Liver (tissue), 9 donors: Measurements from ENCODE around the gene GIMAP8. TPM values are rescaled to one million over a fixed set of nuclear protein-coding genes. Genes with fewer than 3 reads are reported as not detected.

Source experiments
- DNase-seq: peaks from one replicate; pipeline ENCODE4 v3.0.0-alpha.2; 2017; ENCODE audit warnings: low spot score
- H3K27ac ChIP-seq, 2 donors: one replicate each; pipeline ENCODE4 v1.7.0; 2013; ENCODE audit warnings: inconsistent platforms in 2 of 2, low read length in 2 of 2, control low read depth in 1 of 2, low read depth in 1 of 2, mild to moderate bottlenecking in 1 of 2
- H3K27me3 ChIP-seq, 4 donors: one replicate each; pipeline versions ENCODE4 v1.6.1 to v1.7.0; 2013; ENCODE audit warnings: low read length in 3 of 4, inconsistent platforms in 1 of 4, mild to moderate bottlenecking in 1 of 4, moderate library complexity in 1 of 4; ENCODE audit not compliant: control insufficient read depth in 4 of 4, insufficient read depth in 4 of 4
- H3K36me3 ChIP-seq, 4 donors: one replicate each; pipeline versions ENCODE4 v1.6.1 to v1.7.0; 2013; ENCODE audit warnings: low read length in 3 of 4, mild to moderate bottlenecking in 3 of 4, low read depth in 1 of 4, moderate library complexity in 1 of 4; ENCODE audit not compliant: control insufficient read depth in 4 of 4, insufficient read depth in 3 of 4
- H3K4me1 ChIP-seq, 4 donors: one replicate each; pipeline versions ENCODE4 v1.6.1 to v1.7.0; 2013; ENCODE audit warnings: low read length in 3 of 4, mild to moderate bottlenecking in 3 of 4, moderate library complexity in 1 of 4; ENCODE audit not compliant: control insufficient read depth in 4 of 4, insufficient read depth in 4 of 4
- H3K4me3 ChIP-seq, 3 donors: one replicate each; pipeline versions ENCODE4 v1.6.1 to v1.7.0; 2013; ENCODE audit warnings: low read length in 3 of 3, control low read depth in 1 of 3, low read depth in 1 of 3, mild to moderate bottlenecking in 1 of 3
- H3K9ac ChIP-seq, 2 donors: one replicate each; pipeline ENCODE4 v1.7.0; 2013; ENCODE audit warnings: low read length in 2 of 2, mild to moderate bottlenecking in 2 of 2, moderate library complexity in 2 of 2, control low read depth in 1 of 2, low read depth in 1 of 2
- H3K9me3 ChIP-seq, 4 donors: one replicate each; pipeline versions ENCODE4 v1.6.1 to v1.7.0; 2013; ENCODE audit warnings: low read length in 3 of 4; ENCODE audit not compliant: control insufficient read depth in 4 of 4
- CTCF ChIP-seq: fragments of 150-350 bp; IDR thresholded peaks from 2 replicates; pipeline ENCODE4 v1.5.1; 2017; ENCODE audit warnings: improper control_type of control experiment, low read depth, low read length; ENCODE audit not compliant: missing input control
- EGR1 ChIP-seq, 2 donors: IDR thresholded peaks; 2 replicates each; pipeline ENCODE4 v1.6.1; 2016 to 2018; ENCODE audit warnings: antibody characterized with exemption in 2 of 2, low read depth in 2 of 2
- FOXA2 ChIP-seq: IDR thresholded peaks from 2 replicates; pipeline ENCODE4 v1.6.1; 2016; ENCODE audit warnings: antibody characterized with exemption
- GABPA ChIP-seq, 2 donors: IDR thresholded peaks in 1 of 2; conservative IDR thresholded peaks in 1 of 2; 2 replicates each; pipeline ENCODE4 v1.6.1; 2016; ENCODE audit warnings: antibody characterized with exemption in 2 of 2, mild to moderate bottlenecking in 1 of 2, moderate library complexity in 1 of 2
- HNF4A ChIP-seq, 2 donors: conservative IDR thresholded peaks; 2 replicates each; pipeline ENCODE4 v1.6.1; 2016; ENCODE audit warnings: antibody characterized with exemption in 2 of 2, mild to moderate bottlenecking in 2 of 2
- HNF4G ChIP-seq: IDR thresholded peaks from 2 replicates; pipeline ENCODE4 v1.6.1; 2016; ENCODE audit warnings: antibody characterized with exemption
- JUND ChIP-seq, 2 donors: IDR thresholded peaks; 2 replicates each; pipeline ENCODE4 v1.6.1; 2016; ENCODE audit warnings: antibody characterized with exemption in 2 of 2
- MAX ChIP-seq: IDR thresholded peaks from 2 replicates; pipeline ENCODE4 v1.6.1; 2016; ENCODE audit warnings: antibody characterized with exemption
- NR2F2 ChIP-seq: IDR thresholded peaks from 2 replicates; pipeline ENCODE4 v1.6.1; 2016; ENCODE audit warnings: antibody characterized with exemption
- RAD21 ChIP-seq, 2 donors: IDR thresholded peaks; 2 replicates each; pipeline ENCODE4 v1.6.1; 2016; ENCODE audit warnings: antibody characterized with exemption in 2 of 2, mild to moderate bottlenecking in 2 of 2
- REST ChIP-seq: IDR thresholded peaks from 2 replicates; pipeline ENCODE4 v1.6.1; 2016; ENCODE audit warnings: antibody characterized with exemption, mild to moderate bottlenecking
- RXRA ChIP-seq, 2 donors: IDR thresholded peaks; 2 replicates each; pipeline ENCODE4 v1.6.1; 2017 to 2018; ENCODE audit warnings: antibody characterized with exemption in 2 of 2, mild to moderate bottlenecking in 1 of 2
- SP1 ChIP-seq: IDR thresholded peaks from 2 replicates; pipeline ENCODE4 v1.6.1; 2018; ENCODE audit warnings: antibody characterized with exemption, mild to moderate bottlenecking
- TAF1 ChIP-seq: conservative IDR thresholded peaks from 2 replicates; pipeline ENCODE4 v1.6.1; 2016; ENCODE audit warnings: antibody characterized with exemption, mild to moderate bottlenecking
- YY1 ChIP-seq: IDR thresholded peaks from 2 replicates; pipeline ENCODE4 v1.6.1; 2016; ENCODE audit warnings: antibody characterized with exemption, mild to moderate bottlenecking
- ZBTB33 ChIP-seq: IDR thresholded peaks from 2 replicates; pipeline ENCODE4 v1.6.1; 2016; ENCODE audit warnings: antibody characterized with exemption
- WGBS: extraction: QIAGEN DNeasy Blood & Tissue Kit; methylation state at CpG from one replicate; pipeline ENCODE4 v1.1.7; 2013; 5-methylcytosine and 5-hydroxymethylcytosine counted together
- polyA plus RNA-seq, 2 donors: library from polyadenylated mRNA; stranded (reverse) in 1 of 2; unstranded in 1 of 2; fragments of 200-250 nt in 1 of 2; fragments of >200 nt in 1 of 2; fragmentation: Nextera tagmentation in 1 of 2; extraction: Ambion mirVana in 1 of 2; gene quantifications; one replicate each; pipeline versions ENCODE4 v1.2.1 to v1.2.3, GENCODE V29; 2013 to 2015
- total RNA-seq, 2 donors: library from RNA; depleted of rRNA; stranded (reverse); fragments of >200 nt; gene quantifications; one replicate each; pipeline ENCODE4 v1.2.3, GENCODE V29; 2014
- TF ChIP-seq, protein P1 (sequence below): IDR thresholded peaks from 2 replicates; pipeline ENCODE4 v1.6.1; 2016; ENCODE audit warnings: antibody characterized with exemption
- donor health status: healthy.
- donor health status: healthy.
- donor health status: healthy.
- donor health status: healthy.
- donor health status: healthy.

Gene GIMAP8
- total and polyA plus RNA-seq, 4 donors, result 1.6 to 9.4 (median 7.6) TPM

GRCh38 chr7:150417239-150417638 is 33.2 kb upstream of the GIMAP8 start:
- Histone ChIP-seq H3K9ac (no peak overlapping the region), H3K4me3 (no peak overlapping the region), H3K4me1 (peaks cover 0 to 23% (median 15%) of the 10 kb centered on the region in 4 donors), H3K36me3 (no peaks in the 10 kb centered on the region), H3K9me3 (no peaks in the 10 kb centered on the region), H3K27ac (no peak overlapping the region), H3K27me3 (no peaks in the 10 kb centered on the region)
- no peak for TF ChIP-seq MAX
- no peak for TF ChIP-seq RAD21 (IDR thresholded peaks at IDR 0.05)
- TF ChIP-seq FOXA2, result no peak
- TF ChIP-seq RXRA (IDR thresholded peaks at IDR 0.05), result no peak
- no peak for TF ChIP-seq EGR1 (IDR thresholded peaks at IDR 0.05; ENCODE audit: low read depth in 2 of 2)
- TF ChIP-seq ZBTB33, result no peak
- TF ChIP-seq, protein P1, sequence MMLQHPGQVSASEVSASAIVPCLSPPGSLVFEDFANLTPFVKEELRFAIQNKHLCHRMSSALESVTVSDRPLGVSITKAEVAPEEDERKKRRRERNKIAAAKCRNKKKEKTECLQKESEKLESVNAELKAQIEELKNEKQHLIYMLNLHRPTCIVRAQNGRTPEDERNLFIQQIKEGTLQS, result no peak
- no peak for TF ChIP-seq REST
- TF ChIP-seq GABPA (IDR thresholded peaks at IDR 0.05 in 1 of 2, conservative IDR thresholded peaks at IDR 0.05 in 1 of 2), result no peak
- TF ChIP-seq CTCF, result no peak
- TF ChIP-seq NR2F2, result no peak
- TF ChIP-seq HNF4G, result no peak
- no peak for TF ChIP-seq YY1
- TF ChIP-seq TAF1, result no peak
- TF ChIP-seq JUND (IDR thresholded peaks at IDR 0.05), result no peak
- no peak for TF ChIP-seq SP1
- no peak for TF ChIP-seq HNF4A (conservative IDR thresholded peaks at IDR 0.05)
- no peak for DNase-seq
- WGBS, result 98% methylated on average over 10 of the region's 10 CpGs

DNA sequence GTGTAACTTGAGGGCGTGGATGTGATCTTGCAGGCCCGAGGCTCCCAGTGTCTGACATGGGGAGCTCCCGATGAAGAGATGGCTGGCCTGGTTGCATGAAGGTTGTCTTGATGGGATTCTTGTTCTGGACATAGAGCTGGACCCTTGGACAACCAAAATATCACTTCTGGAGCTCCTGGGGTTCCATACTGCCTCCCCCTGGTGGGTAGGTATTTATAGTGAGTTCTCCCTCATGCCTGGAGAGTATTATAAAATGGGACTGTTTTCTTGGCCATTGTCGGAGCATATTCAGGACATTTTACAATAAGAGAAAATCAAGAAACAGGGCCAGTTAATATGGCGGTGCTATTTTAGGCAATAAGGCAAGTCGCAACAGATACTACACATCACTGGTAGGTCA is 32.6 kb upstream of the GIMAP8 start:
- no peaks in the 10 kb centered on the region for H3K9me3 ChIP-seq
- WGBS, result 98% methylated on average over 6 of the region's 6 CpGs
- DNase-seq, result no peak
- no peak overlapping the region for H3K4me3 ChIP-seq
- TF ChIP-seq CTCF, result no peak
- TF ChIP-seq, protein P1, result no peak
- peak in 1 of 2 donors; percentile 9 for TF ChIP-seq RAD21 (IDR thresholded peaks at IDR 0.05)
- no peak overlapping the region for H3K9ac ChIP-seq
- no peaks in the 10 kb centered on the region for H3K27me3 ChIP-seq
- H3K27ac ChIP-seq, result no peak overlapping the region
- peaks cover 0 to 23% (median 15%) of the 10 kb centered on the region in 4 donors for H3K4me1 ChIP-seq
- H3K36me3 ChIP-seq, result no peaks in the 10 kb centered on the region
